ENCODE results near the gene MVB12B.

- TF ChIP-seq CTCF (IDR thresholded peaks at IDR 0.05; ENCODE audit: poor library complexity, severe bottlenecking) (no peak), RAD21 (conservative IDR thresholded peaks at IDR 0.05) (no peak)
Observed at GRCh38 chr9:126432659-126433058, 106.0 kb downstream of the MVB12B start.
